Stimulated activated CD4-positive, alpha-beta T cell treated with anti-CD3 and anti-CD28 coated beads, TNF-alpha, amount 100 ng/mL, for 24 hours (primary cell): ENCODE results near the gene SLC5A8.

Source experiments
- DNase-seq, 3 experiments: peaks; one replicate each; pipeline ENCODE4 v3.0.0-alpha.2; 2020; ENCODE audit warnings: low read depth in 3 of 3

The SLC5A8 gene

GRCh38 chr12:101209319-101210302, at the start of gene SLC5A8:
Gene SLC5A8, minus strand, starts transcription at chr12:101210238. Its CDS starts 390 bp downstream, at chr12:101209848.
- DNase-seq, result no peak

- DNase-seq, result no peak
Observed at GRCh38 chr12:101257357-101257756, 47.3 kb upstream of the SLC5A8 start.

- DNase-seq, result no peak
Observed at GRCh38 chr12:101256266-101256665, 46.2 kb upstream of the SLC5A8 start.

- DNase-seq, result no peak
Observed at GRCh38 chr12:101243616-101244015, 33.6 kb upstream of the SLC5A8 start.

GRCh38 chr12:101243074-101243473, 33.0 kb upstream of the SLC5A8 start:
- DNase-seq, result no peak

GRCh38 chr12:101238800-101239329, 28.8 kb upstream of the SLC5A8 start:
- DNase-seq, result no peak

GRCh38 chr12:101238306-101238705, 28.3 kb upstream of the SLC5A8 start:
- no peak for DNase-seq

- DNase-seq, result no peak
Observed at GRCh38 chr12:101235686-101236085, 25.6 kb upstream of the SLC5A8 start.

- DNase-seq, result no peak
Observed at GRCh38 chr12:101231636-101232035, 21.6 kb upstream of the SLC5A8 start.

GRCh38 chr12:101230547-101230946, 20.5 kb upstream of the SLC5A8 start:
- DNase-seq, result no peak

- no peak for DNase-seq
Observed at GRCh38 chr12:101229841-101230241, 19.8 kb upstream of the SLC5A8 start.

- no peak for DNase-seq
Observed at GRCh38 chr12:101221301-101221700, 11.3 kb upstream of the SLC5A8 start.

- DNase-seq, result no peak
Observed at GRCh38 chr12:101216810-101217209, 6.8 kb upstream of the SLC5A8 start.

- no peak for DNase-seq
Observed at GRCh38 chr12:101207086-101207780, 2.8 kb downstream of the SLC5A8 start.

GRCh38 chr12:101204602-101205304, 5.3 kb downstream of the SLC5A8 start:
- no peak for DNase-seq

GRCh38 chr12:101200824-101201223, 9.2 kb downstream of the SLC5A8 start:
- no peak for DNase-seq

GRCh38 chr12:101200145-101200544, 9.9 kb downstream of the SLC5A8 start:
- DNase-seq, result no peak

- no peak for DNase-seq
Observed at GRCh38 chr12:101186291-101186690, 23.7 kb downstream of the SLC5A8 start.

GRCh38 chr12:101181776-101182175, 28.3 kb downstream of the SLC5A8 start:
- DNase-seq, result no peak

GRCh38 chr12:101174541-101174940, 35.5 kb downstream of the SLC5A8 start:
- DNase-seq, result no peak

GRCh38 chr12:101173197-101173749, 36.8 kb downstream of the SLC5A8 start:
- DNase-seq, result no peak

- DNase-seq, result no peak
Observed at GRCh38 chr12:101172316-101172715, 37.7 kb downstream of the SLC5A8 start.
